Lung microvascular endothelial cell (primary cell): Measurements from ENCODE around the gene COX6A2. TPM values are rescaled to one million over a fixed set of nuclear protein-coding genes. Genes with fewer than 3 reads are reported as not detected.

ENCODE experiments used
- total RNA-seq: library from RNA; depleted of rRNA; stranded (reverse); fragments of >200 nt; gene quantifications from 2 replicates; pipeline ENCODE4 v1.2.1, GENCODE V29; 2014

The COX6A2 gene
- total RNA-seq, 1 donor from 2014 or later = not detected

Other genes starting within 250 kb of the COX6A2 start
- 26.8 and 29.6 TPM in 2 replicates for gene FUS, start 248.2 kb downstream of the COX6A2 start, total RNA-seq
- gene PYCARD, start 225.6 kb downstream of the COX6A2 start, total RNA-seq = 48.8 and 54.5 TPM in 2 replicates
- gene TRIM72, start 214.2 kb downstream of the COX6A2 start, total RNA-seq = not detected in 2 replicates
- not detected in 2 replicates for gene PYDC1, start 211.2 kb downstream of the COX6A2 start, total RNA-seq
- under 0.01 TPM in 1 of 2 replicates, not detected in the other for gene ITGAM, start 168.4 kb downstream of the COX6A2 start, total RNA-seq
- under 0.01 and 0.87 TPM in 2 replicates for gene ITGAX, start 73.2 kb downstream of the COX6A2 start, total RNA-seq
- not detected in 2 replicates for gene ITGAD, start 35.0 kb downstream of the COX6A2 start, total RNA-seq
- under 0.01 and 0.20 TPM in 2 replicates for gene ZNF843, start 14.4 kb upstream of the COX6A2 start, total RNA-seq
- gene ARMC5, start 31.1 kb upstream of the COX6A2 start, total RNA-seq = 8.7 and 17.3 TPM in 2 replicates
- gene TGFB1I1, start 43.8 kb upstream of the COX6A2 start, total RNA-seq = 27.9 and 29.4 TPM in 2 replicates
- not detected in 2 replicates for gene SLC5A2, start 54.8 kb upstream of the COX6A2 start, total RNA-seq
- 17.4 and 23.6 TPM in 2 replicates for gene RUSF1, start 80.0 kb upstream of the COX6A2 start, total RNA-seq
- not detected in 2 replicates for gene AHSP, start 99.5 kb upstream of the COX6A2 start, total RNA-seq